Memory B cell (primary cell): ENCODE data around the gene NUP160.
A peak's percentile ranks its signal among the peaks of the same experiment; 100 is the strongest.
"Not testable (repeated sequence)": the region's sequence is repeated elsewhere in the genome, so short reads cannot be mapped to it uniquely, and the experiment has no call there.

Experiments used
- ATAC-seq: fragments of 150-1000 bp; cut with Tn5 transposase; 2 replicates; pipeline ENCODE4 v1.10.0; 2021; ENCODE audit warnings: low read depth, mild to moderate bottlenecking, moderate library complexity
- DNase-seq, 2 donors: peaks; one replicate each; pipeline ENCODE4 v3.0.0; 2022; ENCODE audit warnings: low spot score in 2 of 2
- H3K27ac Mint-ChIP-seq: one replicate; pipeline ENCODE4 v1.8.0; 2022; ENCODE audit warnings: mild to moderate bottlenecking, moderate library complexity, mixed read lengths
- H3K27me3 Mint-ChIP-seq: one replicate; pipeline ENCODE4 v1.8.0; 2022; ENCODE audit warnings: mixed read lengths
- H3K36me3 Mint-ChIP-seq: one replicate; pipeline ENCODE4 v1.8.0; 2022; ENCODE audit warnings: mild to moderate bottlenecking, mixed read lengths
- H3K4me1 Mint-ChIP-seq: one replicate; pipeline ENCODE4 v1.8.0; 2022; ENCODE audit warnings: mixed read lengths
- H3K4me3 Mint-ChIP-seq: one replicate; pipeline ENCODE4 v1.8.0; 2022; ENCODE audit warnings: mild to moderate bottlenecking, moderate library complexity, mixed read lengths
- H3K9me3 Mint-ChIP-seq: one replicate; pipeline ENCODE4 v1.8.0; 2022; ENCODE audit warnings: mixed read lengths

NUP160 gene

DNA sequence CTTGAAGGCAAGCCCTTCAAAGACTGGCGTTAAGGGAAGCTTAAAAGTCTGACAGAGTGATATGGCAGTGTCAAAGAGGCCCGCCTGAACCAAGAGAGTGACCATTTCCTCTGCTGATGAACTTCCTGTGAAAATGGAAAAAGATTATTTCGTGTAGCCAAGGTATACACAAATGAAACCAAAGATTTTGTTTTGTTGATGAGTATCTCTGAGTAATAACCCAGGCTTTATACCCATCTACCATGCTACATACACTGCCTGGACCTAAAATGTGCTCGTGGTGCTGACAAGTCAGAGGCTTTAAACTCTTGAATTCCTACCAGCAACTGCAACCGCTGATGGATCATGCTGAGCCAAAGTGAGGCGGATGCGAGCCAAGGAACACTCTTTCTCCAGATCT lies 60.0 kb downstream of the NUP160 start:
- Mint-ChIP-seq H3K27ac (no peak overlapping the region), H3K4me1 (peaks cover 2% of the 10 kb centered on the region), H3K9me3 (no peaks in the 10 kb centered on the region), H3K27me3 (no peaks in the 10 kb centered on the region), H3K36me3 (peaks cover 29% of the 10 kb centered on the region), H3K4me3 (no peak overlapping the region)
- DNase-seq (no peak), ATAC-seq (no peak)

DNA sequence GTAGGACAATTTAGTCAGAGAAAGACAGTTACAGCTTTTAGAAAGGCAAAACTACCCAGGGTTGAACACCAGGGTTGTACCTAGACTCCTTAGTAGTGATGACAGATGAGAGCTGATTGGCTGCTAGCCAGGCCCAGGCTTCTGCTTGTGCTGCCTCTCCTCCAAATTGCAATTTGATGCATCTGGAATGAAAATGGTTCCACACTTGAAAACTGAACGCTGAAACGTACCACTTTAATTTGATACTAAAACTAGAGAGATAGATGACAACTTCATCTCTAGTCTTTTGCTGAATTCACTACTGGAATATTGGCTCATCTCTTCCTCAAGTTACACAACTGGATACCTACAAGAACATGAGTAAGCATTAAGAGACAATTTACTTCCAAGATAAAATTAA lies 61.8 kb downstream of the NUP160 start:
- Mint-ChIP-seq H3K27ac (no peak overlapping the region), H3K36me3 (peaks cover 26% of the 10 kb centered on the region), H3K4me1 (no peaks in the 10 kb centered on the region), H3K9me3 (no peaks in the 10 kb centered on the region), H3K27me3 (no peaks in the 10 kb centered on the region), H3K4me3 (no peak overlapping the region)
- no peak for DNase-seq
- ATAC-seq, result no peak

DNA sequence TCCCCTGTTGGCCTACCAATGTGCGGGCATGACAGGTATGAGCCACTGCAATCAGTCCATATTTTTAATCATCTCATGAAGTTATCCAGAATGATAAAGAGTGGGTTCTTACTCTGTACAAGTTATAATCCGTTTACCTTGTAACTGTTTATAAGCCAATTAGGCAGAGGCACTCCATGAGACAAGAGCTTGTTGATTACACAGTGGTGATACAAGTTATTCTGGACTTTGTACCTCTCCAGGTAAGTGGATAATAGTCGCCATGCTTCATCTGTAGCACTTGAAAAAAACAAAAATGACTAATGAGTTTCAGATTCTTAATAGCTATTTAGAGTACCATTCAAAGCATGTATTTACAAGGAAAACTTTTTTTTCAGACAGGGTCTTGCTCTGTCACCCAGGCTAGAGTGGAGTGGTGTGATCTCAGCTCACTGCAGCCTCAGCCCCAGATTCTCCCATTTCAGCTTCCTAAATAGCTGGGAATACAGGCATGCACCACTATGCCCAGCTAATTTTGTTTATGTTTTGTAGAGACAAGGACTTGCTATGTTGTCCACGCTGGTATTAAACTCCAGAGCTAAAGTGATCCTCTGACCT lies 63.3 kb downstream of the NUP160 start:
- Mint-ChIP-seq H3K9me3 (no peaks in the 10 kb centered on the region), H3K4me1 (no peaks in the 10 kb centered on the region), H3K27me3 (no peaks in the 10 kb centered on the region), H3K4me3 (no peak overlapping the region), H3K27ac (peak overlapping the region; percentile 41), H3K36me3 (peaks cover 22% of the 10 kb centered on the region)
- ATAC-seq, result no peak
- no peak for DNase-seq

GRCh38 chr11:47783087-47783610 lies 65.0 kb downstream of the NUP160 start:
- Mint-ChIP-seq H3K4me3 (no peak overlapping the region), H3K4me1 (no peaks in the 10 kb centered on the region), H3K27ac (peak overlapping the region; percentile 41), H3K9me3 (no peaks in the 10 kb centered on the region), H3K27me3 (no peaks in the 10 kb centered on the region), H3K36me3 (peaks cover 21% of the 10 kb centered on the region)
- ATAC-seq (no peak), DNase-seq (no peak)

DNA sequence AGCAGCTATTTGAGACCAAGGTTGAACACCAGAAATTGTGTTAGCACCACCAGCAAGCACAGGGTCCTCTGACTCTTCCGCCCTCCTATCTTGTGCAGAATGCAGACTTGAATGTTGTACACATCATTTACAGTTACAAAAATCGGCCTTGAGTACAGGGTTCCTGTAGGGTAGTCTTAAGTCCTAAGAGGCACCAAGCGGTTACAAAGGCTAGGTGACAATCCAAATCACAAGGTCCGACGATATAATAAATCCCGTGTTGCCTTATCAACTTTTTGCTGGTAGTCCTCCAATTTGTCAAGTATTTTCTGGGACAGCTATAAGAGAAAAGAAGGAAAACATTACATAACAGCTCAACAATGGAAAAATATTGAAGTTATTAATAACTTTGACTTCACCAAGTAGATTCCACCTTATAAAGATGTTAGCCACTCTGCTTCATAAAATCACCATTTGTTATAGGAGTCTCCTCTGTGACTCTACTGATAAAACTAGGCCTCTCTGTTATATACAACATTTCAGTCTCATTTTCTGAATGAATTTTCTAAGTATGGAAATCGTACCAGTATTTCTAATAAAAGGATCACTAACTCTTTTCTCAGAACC lies 69.2 kb downstream of the NUP160 start:
- no peak overlapping the region for H3K4me3 Mint-ChIP-seq
- DNase-seq (no peak), ATAC-seq (no peak)
- peaks cover 21% of the 10 kb centered on the region for H3K36me3 Mint-ChIP-seq
- no peaks in the 10 kb centered on the region for H3K4me1 Mint-ChIP-seq
- no peaks in the 10 kb centered on the region for H3K9me3 Mint-ChIP-seq
- H3K27ac Mint-ChIP-seq, result peak overlapping the region; percentile 31
- no peaks in the 10 kb centered on the region for H3K27me3 Mint-ChIP-seq

GRCh38 chr11:47775240-47775869 lies 72.8 kb downstream of the NUP160 start:
- no peaks in the 10 kb centered on the region for H3K4me1 Mint-ChIP-seq
- H3K27ac Mint-ChIP-seq, result no peak overlapping the region
- no peaks in the 10 kb centered on the region for H3K27me3 Mint-ChIP-seq

GRCh38 chr11:47773882-47774281 lies 74.3 kb downstream of the NUP160 start:
- H3K36me3 Mint-ChIP-seq, result peaks cover 15% of the 10 kb centered on the region
- DNase-seq (no peak), ATAC-seq (no peak)
- H3K27me3 Mint-ChIP-seq, result no peaks in the 10 kb centered on the region
- H3K9me3 Mint-ChIP-seq, result no peaks in the 10 kb centered on the region
- H3K4me1 Mint-ChIP-seq, result no peaks in the 10 kb centered on the region
- H3K4me3 Mint-ChIP-seq, result no peak overlapping the region
- H3K27ac Mint-ChIP-seq, result no peak overlapping the region

More at GRCh38 chr11:47775240-47775869, 72.8 kb downstream of the NUP160 start:
- no peak for ATAC-seq
- Mint-ChIP-seq H3K36me3 (peaks cover 16% of the 10 kb centered on the region), H3K4me3 (no peak overlapping the region), H3K9me3 (no peaks in the 10 kb centered on the region)
- DNase-seq, result no peak

- not testable (repeated sequence) for ATAC-seq, H3K4me1 Mint-ChIP-seq, H3K9me3 Mint-ChIP-seq, H3K36me3 Mint-ChIP-seq, H3K27me3 Mint-ChIP-seq, DNase-seq, H3K27ac Mint-ChIP-seq
- H3K4me3 Mint-ChIP-seq, result peak overlapping the region; percentile 53
Measured at GRCh38 chr11:47769556-47769955, 78.6 kb downstream of the NUP160 start.

DNA sequence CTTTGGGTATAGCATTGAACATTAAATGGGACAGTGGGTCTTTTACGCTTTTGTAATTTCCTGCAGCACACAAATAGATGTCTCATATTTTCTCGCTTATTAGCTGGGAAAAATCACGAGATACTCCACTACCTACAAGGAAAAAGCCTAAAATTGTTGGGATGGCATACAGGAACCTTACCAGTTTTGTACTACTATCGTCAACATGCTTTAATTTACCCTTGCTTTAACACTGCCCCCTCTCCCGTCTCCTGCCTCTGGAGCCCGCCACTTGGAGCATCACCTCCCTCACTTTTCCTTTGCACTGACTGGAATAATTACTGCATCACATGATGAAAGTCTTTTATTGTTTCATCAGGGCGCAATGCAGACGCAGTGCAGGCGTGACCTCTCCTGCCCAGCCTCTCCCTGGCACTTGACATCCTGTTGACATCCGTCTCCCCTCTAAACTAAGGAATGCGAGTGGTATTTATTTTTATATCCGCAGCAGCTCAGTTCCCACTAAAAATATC lies 80.0 kb downstream of the NUP160 start:
- no peak for ATAC-seq
- H3K4me1 Mint-ChIP-seq, result peaks cover 9% of the 10 kb centered on the region
- H3K36me3 Mint-ChIP-seq, result peaks cover 5% of the 10 kb centered on the region
- H3K9me3 Mint-ChIP-seq, result no peaks in the 10 kb centered on the region
- peak overlapping the region; percentile 98 for H3K27ac Mint-ChIP-seq
- DNase-seq, result no peak
- H3K4me3 Mint-ChIP-seq, result peak overlapping the region; percentile 94
- H3K27me3 Mint-ChIP-seq, result no peaks in the 10 kb centered on the region

GRCh38 chr11:47766509-47767227 lies 81.5 kb downstream of the NUP160 start:
- ATAC-seq, result peak; percentile 37
- DNase-seq, result peak; percentile 68 to 83
- Mint-ChIP-seq H3K27me3 (no peaks in the 10 kb centered on the region), H3K27ac (peak overlapping the region; percentile 98), H3K36me3 (peaks cover 5% of the 10 kb centered on the region), H3K9me3 (no peaks in the 10 kb centered on the region), H3K4me1 (peaks cover 9% of the 10 kb centered on the region), H3K4me3 (peak overlapping the region; percentile 94)

- Mint-ChIP-seq H3K27me3 (no peaks in the 10 kb centered on the region), H3K4me3 (peak overlapping the region; percentile 90), H3K27ac (peak overlapping the region; percentile 98), H3K9me3 (no peaks in the 10 kb centered on the region), H3K36me3 (peaks cover 5% of the 10 kb centered on the region), H3K4me1 (peaks cover 9% of the 10 kb centered on the region)
- ATAC-seq (no peak), DNase-seq (no peak)
Measured at GRCh38 chr11:47765086-47765485, 83.1 kb downstream of the NUP160 start.

- not testable (repeated sequence) for H3K27ac Mint-ChIP-seq
Measured at GRCh38 chr11:47759291-47759690, 88.9 kb downstream of the NUP160 start.

DNA sequence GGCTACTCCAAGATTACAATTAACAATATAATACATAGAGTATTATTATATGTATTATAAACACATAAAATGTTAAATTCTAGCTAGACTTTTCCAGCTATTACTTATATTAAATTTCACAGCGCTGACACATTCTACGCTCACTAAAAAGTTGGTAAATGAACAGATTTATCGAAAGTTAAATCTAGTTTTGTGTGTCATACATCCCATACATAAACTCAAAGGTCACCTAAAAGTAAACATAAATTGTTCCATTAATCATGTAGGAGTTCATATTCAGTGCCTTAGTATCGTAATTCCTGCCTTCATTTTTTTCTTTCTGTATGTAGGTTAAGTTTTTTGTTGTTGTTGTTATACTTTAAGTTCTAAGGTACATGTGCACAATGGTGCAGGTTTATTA lies 91.9 kb downstream of the NUP160 start:
- ATAC-seq, result no peak
- DNase-seq, result no peak
- H3K36me3 Mint-ChIP-seq, result peaks cover 32% of the 10 kb centered on the region
- H3K27ac Mint-ChIP-seq, result no peak overlapping the region
- H3K4me3 Mint-ChIP-seq, result no peak overlapping the region
- peaks cover 2% of the 10 kb centered on the region for H3K4me1 Mint-ChIP-seq
- no peaks in the 10 kb centered on the region for H3K9me3 Mint-ChIP-seq
- no peaks in the 10 kb centered on the region for H3K27me3 Mint-ChIP-seq

More at GRCh38 chr11:47759291-47759690, 88.9 kb downstream of the NUP160 start:
- H3K4me3 Mint-ChIP-seq, H3K27me3 Mint-ChIP-seq, DNase-seq, ATAC-seq, H3K4me1 Mint-ChIP-seq, H3K9me3 Mint-ChIP-seq: not testable (repeated sequence)
- H3K36me3 Mint-ChIP-seq, result peaks cover 25% of the 10 kb centered on the region

- DNase-seq, result no peak
- peak overlapping the region; percentile 69 for H3K27ac Mint-ChIP-seq
- no peak overlapping the region for H3K4me3 Mint-ChIP-seq
- no peak for ATAC-seq
- H3K36me3 Mint-ChIP-seq, result peaks cover 25% of the 10 kb centered on the region
- H3K9me3 Mint-ChIP-seq, result peaks cover 4% of the 10 kb centered on the region
- H3K4me1 Mint-ChIP-seq, result peaks cover 3% of the 10 kb centered on the region
- no peaks in the 10 kb centered on the region for H3K27me3 Mint-ChIP-seq
Measured at GRCh38 chr11:47750725-47751124, 97.4 kb downstream of the NUP160 start.
